Measurements from ENCODE around the gene SDR42E2.

SDR42E2 gene

GRCh38 chr16:22139008-22139407 lies 23.3 kb upstream of the SDR42E2 start:
- no peak for DNase-seq (ENCODE audit: low read depth)
- no peak for TF ChIP-seq CTCF (IDR thresholded peaks at IDR 0.05; ENCODE audit: low read depth, low read length, missing control alignments)
- in situ Hi-C loops (cut with HindIII; ENCODE audit: low sequenced_read_pairs): no loop called here
- H3K4me3 ChIP-seq (ENCODE audit: low read depth, low read length): no peak overlapping the region

GRCh38 chr16:22139732-22140131 lies 22.6 kb upstream of the SDR42E2 start:
- no peak for DNase-seq (ENCODE audit: low read depth)
- no peak for TF ChIP-seq CTCF (IDR thresholded peaks at IDR 0.05; ENCODE audit: low read depth, low read length, missing control alignments)
- H3K4me3 ChIP-seq (ENCODE audit: low read depth, low read length): no peak overlapping the region
- in situ Hi-C loops (cut with HindIII; ENCODE audit: low sequenced_read_pairs): no loop called here

GRCh38 chr16:22141767-22142166 lies 20.5 kb upstream of the SDR42E2 start:
- TF ChIP-seq CTCF (IDR thresholded peaks at IDR 0.05; ENCODE audit: low read depth, low read length, missing control alignments): peak; percentile 50
- no peak for DNase-seq (ENCODE audit: low read depth)
- in situ Hi-C loops (cut with HindIII; ENCODE audit: low sequenced_read_pairs): no loop called here
- H3K4me3 ChIP-seq (ENCODE audit: low read depth, low read length): no peak overlapping the region

GRCh38 chr16:22144520-22144919 lies 17.8 kb upstream of the SDR42E2 start:
- in situ Hi-C loops (cut with HindIII; ENCODE audit: low sequenced_read_pairs): no loop called here
- TF ChIP-seq CTCF (IDR thresholded peaks at IDR 0.05; ENCODE audit: low read depth, low read length, missing control alignments): no peak
- H3K4me3 ChIP-seq (ENCODE audit: low read depth, low read length): no peak overlapping the region
- no peak for DNase-seq (ENCODE audit: low read depth)

GRCh38 chr16:22147853-22148252 lies 14.5 kb upstream of the SDR42E2 start:
- TF ChIP-seq CTCF (IDR thresholded peaks at IDR 0.05; ENCODE audit: low read depth, low read length, missing control alignments): no peak
- no peak for DNase-seq (ENCODE audit: low read depth)
- H3K4me3 ChIP-seq (ENCODE audit: low read depth, low read length): no peak overlapping the region
- in situ Hi-C loops (cut with HindIII; ENCODE audit: low sequenced_read_pairs): no loop called here

- H3K4me3 ChIP-seq (ENCODE audit: low read depth, low read length): no peak overlapping the region
- in situ Hi-C loops (cut with HindIII; ENCODE audit: low sequenced_read_pairs): no loop called here
- TF ChIP-seq CTCF (IDR thresholded peaks at IDR 0.05; ENCODE audit: low read depth, low read length, missing control alignments): no peak
- DNase-seq (ENCODE audit: low read depth): no peak
These were observed 10.9 kb upstream of the SDR42E2 start for GRCh38 chr16:22151246-22151998.

All from astrocyte of the cerebellum (primary cell).